RWPE2 (cell line): ENCODE data around the gene IL36G.

Source experiments
- ATAC-seq: fragments of 200-7000 bp; cut with Tn5 transposase; 3 replicates; pipeline ENCODE4 v1.9.1; 2021; ENCODE audit warnings: low read depth
- DNase-seq: peaks from one replicate; pipeline ENCODE4 v3.0.0-alpha.2; 2020; ENCODE audit warnings: low spot score
- H3K27ac ChIP-seq: fragments of 450-650 bp; 2 replicates; pipeline ENCODE4 v1.5.1; 2017; ENCODE audit warnings: mild to moderate bottlenecking; ENCODE audit not compliant: poor library complexity, severe bottlenecking
- H3K27me3 ChIP-seq: fragments of 250-450 bp; sonication (Bioruptor Pico); 2 replicates; pipeline ENCODE4 v1.5.1; 2021; ENCODE audit warnings: mild to moderate bottlenecking, moderate library complexity; ENCODE audit not compliant: insufficient read depth, poor library complexity, severe bottlenecking
- H3K36me3 ChIP-seq: fragments of 250-450 bp; sonication (Bioruptor Pico); 2 replicates; pipeline ENCODE4 v1.5.1; 2020; ENCODE audit warnings: low read depth, mild to moderate bottlenecking, moderate library complexity
- H3K4me1 ChIP-seq: fragments of 250-450 bp; sonication (Bioruptor Pico); 2 replicates; pipeline ENCODE4 v1.5.1; 2021; ENCODE audit warnings: mild to moderate bottlenecking, moderate library complexity; ENCODE audit not compliant: insufficient read depth, poor library complexity, severe bottlenecking
- H3K4me3 ChIP-seq: fragments of 250-450 bp; sonication (Bioruptor Pico); 2 replicates; pipeline ENCODE4 v1.5.1; 2021; ENCODE audit warnings: mild to moderate bottlenecking, moderate library complexity; ENCODE audit not compliant: severe bottlenecking
- H3K9me3 ChIP-seq: fragments of 250-450 bp; sonication (Bioruptor Pico); 2 replicates; pipeline ENCODE4 v1.5.1; 2021; ENCODE audit warnings: mild to moderate bottlenecking, moderate library complexity; ENCODE audit not compliant: severe bottlenecking
- TF ChIP-seq, protein P1 (sequence below): fragments of 450-650 bp; IDR thresholded peaks from one replicate; pipeline ENCODE4 v1.5.1; 2017; ENCODE audit warnings: mild to moderate bottlenecking, moderate library complexity; ENCODE audit not compliant: poor library complexity, severe bottlenecking

IL36G gene

GRCh38 chr2:113027691-113028090 is 49.9 kb downstream of the IL36G start:
- Histone ChIP-seq H3K27me3 (peaks cover 17% of the 10 kb centered on the region), H3K36me3 (no peaks in the 10 kb centered on the region), H3K27ac (no peak overlapping the region), H3K9me3 (no peaks in the 10 kb centered on the region), H3K4me1 (no peaks in the 10 kb centered on the region), H3K4me3 (no peak overlapping the region)
- ATAC-seq (no peak), DNase-seq (no peak)
- TF ChIP-seq, protein P1, sequence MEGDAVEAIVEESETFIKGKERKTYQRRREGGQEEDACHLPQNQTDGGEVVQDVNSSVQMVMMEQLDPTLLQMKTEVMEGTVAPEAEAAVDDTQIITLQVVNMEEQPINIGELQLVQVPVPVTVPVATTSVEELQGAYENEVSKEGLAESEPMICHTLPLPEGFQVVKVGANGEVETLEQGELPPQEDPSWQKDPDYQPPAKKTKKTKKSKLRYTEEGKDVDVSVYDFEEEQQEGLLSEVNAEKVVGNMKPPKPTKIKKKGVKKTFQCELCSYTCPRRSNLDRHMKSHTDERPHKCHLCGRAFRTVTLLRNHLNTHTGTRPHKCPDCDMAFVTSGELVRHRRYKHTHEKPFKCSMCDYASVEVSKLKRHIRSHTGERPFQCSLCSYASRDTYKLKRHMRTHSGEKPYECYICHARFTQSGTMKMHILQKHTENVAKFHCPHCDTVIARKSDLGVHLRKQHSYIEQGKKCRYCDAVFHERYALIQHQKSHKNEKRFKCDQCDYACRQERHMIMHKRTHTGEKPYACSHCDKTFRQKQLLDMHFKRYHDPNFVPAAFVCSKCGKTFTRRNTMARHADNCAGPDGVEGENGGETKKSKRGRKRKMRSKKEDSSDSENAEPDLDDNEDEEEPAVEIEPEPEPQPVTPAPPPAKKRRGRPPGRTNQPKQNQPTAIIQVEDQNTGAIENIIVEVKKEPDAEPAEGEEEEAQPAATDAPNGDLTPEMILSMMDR, result no peak

DNA sequence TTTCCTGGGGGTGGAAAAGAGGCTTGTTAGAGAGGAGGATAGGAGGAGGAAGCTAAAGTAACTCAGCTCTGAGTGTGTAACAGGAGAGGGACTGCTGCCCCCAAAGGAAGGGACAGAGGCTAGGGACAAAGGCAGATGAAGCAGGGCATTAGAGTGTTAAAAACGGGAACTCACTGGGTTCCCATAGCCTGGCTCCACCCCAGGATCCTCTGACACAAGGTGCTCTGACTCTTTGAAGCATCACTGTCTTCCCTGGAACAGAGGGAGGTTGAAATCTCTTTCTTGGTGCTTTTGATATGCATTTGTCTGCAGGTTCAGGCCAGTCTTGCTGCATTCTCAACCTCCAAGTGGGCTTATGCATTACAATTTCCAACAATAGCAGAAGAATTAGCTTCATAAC is 50.3 kb downstream of the IL36G start:
- no peak for ATAC-seq
- Histone ChIP-seq H3K27ac (no peak overlapping the region), H3K4me3 (no peak overlapping the region), H3K9me3 (no peaks in the 10 kb centered on the region), H3K36me3 (no peaks in the 10 kb centered on the region), H3K4me1 (no peaks in the 10 kb centered on the region), H3K27me3 (peaks cover 17% of the 10 kb centered on the region)
- TF ChIP-seq, protein P1, result no peak
- no peak for DNase-seq

DNA sequence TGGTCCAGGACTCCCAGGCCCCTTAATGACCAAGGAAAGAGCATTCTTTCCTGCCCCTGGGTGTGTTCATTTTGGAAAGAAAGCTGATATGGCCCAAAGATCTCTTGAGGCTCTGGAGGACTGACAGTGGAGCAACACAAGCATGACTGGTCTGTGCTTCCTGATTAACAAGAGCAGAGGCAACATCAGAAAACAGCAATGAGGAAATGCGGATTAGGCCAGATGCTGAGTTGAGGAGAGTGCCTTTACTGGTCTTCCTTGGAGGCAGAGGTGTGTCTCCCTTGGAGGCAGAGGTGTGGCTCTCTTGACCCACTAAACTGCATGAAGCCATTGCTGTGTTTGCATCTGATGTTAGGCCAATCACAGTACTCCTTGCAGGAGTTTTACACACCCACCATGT is 54.9 kb downstream of the IL36G start:
- no peaks in the 10 kb centered on the region for H3K9me3 ChIP-seq
- H3K4me3 ChIP-seq, result no peak overlapping the region
- TF ChIP-seq, protein P1, result no peak
- H3K4me1 ChIP-seq, result no peaks in the 10 kb centered on the region
- H3K27me3 ChIP-seq, result peaks cover 12% of the 10 kb centered on the region
- no peak for ATAC-seq
- no peaks in the 10 kb centered on the region for H3K36me3 ChIP-seq
- no peak overlapping the region for H3K27ac ChIP-seq
- no peak for DNase-seq

GRCh38 chr2:113034016-113034415 is 56.2 kb downstream of the IL36G start:
- Histone ChIP-seq H3K4me3 (no peak overlapping the region), H3K27ac (no peak overlapping the region), H3K36me3 (no peaks in the 10 kb centered on the region), H3K9me3 (no peaks in the 10 kb centered on the region), H3K27me3 (no peaks in the 10 kb centered on the region), H3K4me1 (no peaks in the 10 kb centered on the region)
- TF ChIP-seq, protein P1, result no peak
- ATAC-seq (no peak), DNase-seq (no peak)
